G401.6 (cell line): Measurements from ENCODE around the gene COX7B2.

Experiments
- FAIRE-seq: peaks from 2 replicates; lab custom pipeline; 2012; peaks lifted over from hg19 to GRCh38; lab: Jason Lieb, UNC

The COX7B2 gene, protein sequence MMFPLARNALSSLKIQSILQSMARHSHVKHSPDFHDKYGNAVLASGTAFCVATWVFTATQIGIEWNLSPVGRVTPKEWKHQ

DNA sequence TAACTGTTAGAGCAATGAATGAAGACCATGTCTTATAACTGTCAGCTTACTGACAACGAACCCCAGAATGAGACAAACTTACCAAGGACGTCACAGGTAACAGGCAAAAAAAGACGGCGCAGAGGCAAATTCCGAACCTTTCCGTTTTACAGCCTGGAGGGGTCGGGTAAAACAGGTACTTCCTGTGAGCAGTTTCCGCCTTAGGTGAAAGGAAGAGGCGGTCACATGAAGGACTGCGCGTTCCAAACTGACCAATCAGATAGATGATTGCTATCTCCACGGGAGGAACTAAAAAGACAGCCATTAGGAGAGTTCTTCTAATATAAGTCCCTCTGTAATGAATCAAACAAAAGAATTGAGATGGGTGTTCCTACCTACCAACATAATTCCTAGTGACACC lies at the start of gene COX7B2:
COX7B2 (minus strand) TSS at position 168 of the 400 bp plus-strand sequence. CDS start 174,053 bp downstream, outside the sequence.
- FAIRE-seq: no peak

DNA sequence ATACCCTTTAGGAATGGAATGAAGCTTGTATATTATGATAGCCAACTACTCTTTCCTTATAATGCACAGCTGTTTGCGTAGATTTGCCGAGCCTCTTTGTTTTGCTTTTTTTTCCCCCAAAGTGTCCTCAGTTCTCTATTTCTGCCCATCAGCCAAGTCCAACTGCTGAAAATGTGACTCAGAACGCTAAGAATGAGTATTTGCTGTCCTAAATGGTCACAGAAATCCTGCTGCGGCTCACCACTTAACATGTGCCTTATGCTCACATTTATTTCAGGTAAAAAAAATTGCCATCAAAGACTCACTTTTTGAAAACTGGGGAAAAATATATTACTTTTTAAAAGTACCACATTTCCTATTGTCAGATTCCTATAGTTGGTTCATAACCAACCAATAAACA lies 47.4 kb upstream of the COX7B2 start:
- FAIRE-seq: no peak

DNA sequence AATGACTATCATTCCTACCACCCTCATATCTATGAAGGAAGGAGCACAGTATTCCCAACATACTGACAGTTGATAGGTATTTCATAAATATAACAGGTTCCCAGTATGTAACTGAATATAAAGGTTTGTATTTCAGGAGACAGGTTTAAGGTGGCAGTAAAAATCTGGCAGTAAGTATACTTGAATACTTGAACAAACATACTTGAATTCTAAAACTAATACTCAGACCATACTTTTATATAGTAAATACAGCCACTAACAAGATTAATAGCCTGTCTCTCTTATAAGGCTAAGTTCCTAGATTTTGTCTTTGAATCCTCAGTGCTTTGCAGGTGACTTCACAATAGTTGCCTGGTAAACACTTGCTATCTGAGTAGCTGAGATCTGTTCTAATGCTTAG lies 46.6 kb upstream of the COX7B2 start:
- no peak for FAIRE-seq

DNA sequence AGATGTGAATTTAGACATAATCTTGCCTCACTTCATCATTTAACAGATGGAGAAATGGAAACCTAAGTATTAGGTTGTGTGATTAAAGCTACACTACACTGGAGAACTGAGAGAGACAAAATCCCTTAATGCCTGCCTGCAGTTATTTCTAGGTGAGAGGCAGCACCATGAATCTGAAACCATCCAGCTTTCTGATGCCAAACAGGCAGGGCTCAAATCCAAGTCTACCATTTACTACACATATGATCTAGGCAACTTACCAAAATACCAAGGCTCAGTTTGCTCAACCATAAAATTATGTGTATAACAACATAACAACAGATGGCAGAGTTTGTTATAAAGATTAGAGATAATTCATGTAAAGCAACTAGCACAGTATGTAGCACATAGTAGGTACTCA lies 45.6 kb upstream of the COX7B2 start:
- no peak for FAIRE-seq

DNA sequence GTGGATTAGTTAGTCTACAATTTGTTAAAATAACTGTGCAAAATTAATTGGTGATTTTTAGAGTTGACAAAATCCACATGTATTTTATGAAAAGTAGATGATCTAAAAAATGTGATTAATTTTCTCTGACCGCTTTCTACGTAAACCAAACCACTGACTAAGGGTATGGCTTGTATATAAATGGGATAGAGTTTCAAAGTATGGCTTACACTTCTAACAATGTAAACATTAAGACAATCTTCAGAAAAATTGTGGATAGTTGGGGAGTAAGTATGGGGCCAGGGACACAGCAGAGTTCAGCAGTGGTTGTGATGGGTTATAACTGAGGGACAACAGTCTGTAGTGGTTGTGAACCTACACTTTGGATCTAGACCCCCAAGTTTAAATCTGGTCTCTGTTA lies 44.5 kb upstream of the COX7B2 start:
- no peak for FAIRE-seq

DNA sequence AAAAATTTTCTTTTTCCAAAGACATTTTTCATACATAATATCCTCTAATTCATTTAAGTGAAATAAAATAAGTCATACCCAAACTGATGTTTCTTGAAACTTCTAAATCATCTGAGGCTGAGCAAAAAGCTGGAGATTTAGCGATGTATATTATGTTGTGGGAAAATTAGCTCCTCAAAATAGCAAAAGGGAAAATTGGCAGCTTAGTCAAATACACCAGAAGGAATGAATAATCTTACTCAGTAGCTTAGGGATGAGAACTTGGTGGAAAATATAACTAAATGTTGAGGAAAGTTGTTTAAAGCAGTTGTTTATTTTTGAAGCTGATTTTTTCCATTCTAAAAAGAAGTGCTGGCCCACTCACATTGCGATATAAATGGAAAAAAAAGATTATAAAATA lies 43.4 kb upstream of the COX7B2 start:
- FAIRE-seq: no peak

DNA sequence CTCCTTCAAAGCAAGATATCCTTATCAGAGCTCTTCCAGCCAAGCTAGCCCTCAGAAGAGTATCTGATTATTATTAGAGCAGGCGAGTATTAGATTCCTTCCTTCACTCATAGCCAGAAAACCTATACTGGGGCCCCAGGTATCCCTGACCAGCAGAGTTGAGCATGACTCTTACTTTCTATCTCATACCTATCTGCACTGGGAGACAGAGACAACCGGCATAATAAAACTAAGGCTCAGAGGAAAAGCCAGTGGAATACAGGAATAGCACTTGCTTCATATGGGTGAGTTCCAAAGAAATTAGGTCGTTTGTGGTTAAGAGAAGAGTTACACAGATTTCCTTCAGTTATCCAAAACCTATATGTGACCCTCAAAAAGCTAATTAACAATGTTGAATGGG lies 41.8 kb upstream of the COX7B2 start:
- FAIRE-seq: no peak

DNA sequence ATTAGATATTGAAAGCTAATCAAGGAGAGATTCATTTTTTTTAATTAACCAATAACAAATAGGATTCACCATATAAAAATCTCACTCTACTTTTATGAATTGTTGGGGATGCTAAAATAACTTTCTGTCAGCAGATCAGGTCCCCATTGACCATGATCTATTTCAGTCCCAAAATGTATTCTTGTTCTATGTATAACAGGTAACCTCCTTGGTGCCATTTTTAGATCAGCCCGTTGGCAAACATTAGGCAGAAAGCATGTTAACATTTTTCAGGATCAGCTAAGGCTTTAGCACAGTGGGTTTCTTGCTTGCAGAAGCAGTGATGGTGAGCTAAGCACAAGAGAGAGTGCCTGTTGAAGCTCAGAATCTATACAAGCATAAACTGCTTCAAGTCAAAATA lies 40.8 kb upstream of the COX7B2 start:
- no peak for FAIRE-seq

DNA sequence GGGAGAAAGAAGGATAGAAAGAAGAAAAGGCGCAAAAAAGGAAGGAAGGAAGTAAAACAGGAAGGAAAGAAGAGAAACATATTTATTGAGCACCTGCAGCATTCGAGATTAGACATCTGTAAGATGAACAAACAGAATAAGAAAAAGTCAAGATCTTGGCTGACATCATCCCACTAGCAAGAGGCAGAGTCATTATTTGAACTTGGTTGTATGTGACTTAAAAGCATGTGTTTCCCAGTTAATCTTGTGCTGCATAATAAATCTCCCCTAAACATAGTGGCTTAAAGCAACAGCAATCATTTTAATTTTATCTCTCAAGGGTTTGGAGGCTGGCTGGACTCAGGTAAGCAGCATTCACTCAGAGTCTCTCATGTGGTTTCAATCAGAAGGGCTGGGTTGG lies 38.5 kb upstream of the COX7B2 start:
- no peak for FAIRE-seq

DNA sequence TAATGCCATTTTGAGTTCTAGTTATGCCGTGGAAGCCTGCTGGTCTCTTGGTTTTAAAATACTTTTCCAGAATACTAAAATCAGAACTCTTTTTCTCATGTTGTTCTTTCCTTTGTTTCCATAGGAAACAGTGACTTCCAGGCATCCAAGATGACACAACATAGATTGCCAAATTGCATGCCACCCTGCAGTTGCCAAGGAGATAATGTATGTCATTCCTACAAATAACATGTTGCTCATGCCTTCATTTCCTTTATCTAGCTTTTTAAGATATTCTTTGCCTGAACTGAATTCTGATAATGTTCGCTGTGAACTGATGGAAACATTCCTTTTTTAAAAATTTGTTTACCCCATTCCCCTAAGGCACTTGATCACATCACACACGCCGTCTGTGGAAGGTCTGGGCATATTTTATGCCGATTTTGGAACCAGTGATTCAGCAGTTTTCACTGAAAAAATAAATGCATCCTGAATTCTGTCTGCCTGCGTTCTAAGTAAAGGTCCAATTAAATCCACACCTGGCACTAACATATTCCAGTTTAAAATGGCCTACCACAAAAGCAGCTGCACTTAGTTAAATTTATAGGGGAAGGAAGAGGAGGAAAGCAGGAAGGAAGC lies 38.0 kb upstream of the COX7B2 start:
- FAIRE-seq: no peak

DNA sequence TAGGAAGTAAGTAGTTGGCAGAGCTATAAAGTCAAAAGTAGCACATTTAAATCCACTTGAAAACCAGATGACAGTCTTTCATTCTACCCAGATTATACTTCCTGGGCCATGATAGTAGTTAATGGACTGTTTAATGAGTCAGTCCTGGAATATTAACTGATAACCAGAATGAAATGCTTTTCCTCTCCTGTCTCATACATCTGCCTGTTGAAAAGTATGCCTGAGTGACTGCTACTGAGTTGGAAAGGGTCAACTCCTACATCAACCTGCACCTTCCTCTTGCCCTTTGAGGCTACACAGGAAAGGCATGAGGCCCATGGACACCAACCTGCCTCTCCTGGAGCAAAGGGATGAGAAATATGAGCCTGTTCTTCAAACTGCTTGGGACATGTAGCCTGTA lies 36.0 kb upstream of the COX7B2 start:
- no peak for FAIRE-seq

DNA sequence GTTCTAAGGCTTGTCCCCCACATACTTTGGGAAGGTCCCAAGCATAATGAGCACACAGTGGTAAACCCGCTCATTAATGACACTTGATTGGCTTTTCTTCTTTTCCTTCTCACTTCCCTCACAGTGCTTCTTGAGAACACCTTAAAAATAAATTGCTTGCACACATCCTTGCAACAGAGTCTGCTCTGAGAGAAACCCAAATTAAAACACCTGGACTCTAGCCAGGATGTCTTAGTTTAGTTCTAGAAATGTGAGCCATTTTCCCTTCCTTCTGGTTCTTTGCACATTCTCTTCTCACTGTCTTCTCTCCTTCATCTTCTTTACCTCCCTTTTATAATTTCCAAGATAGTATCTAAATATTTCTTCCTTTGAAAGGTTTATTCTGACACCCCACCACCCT lies 35.3 kb upstream of the COX7B2 start:
- no peak for FAIRE-seq

DNA sequence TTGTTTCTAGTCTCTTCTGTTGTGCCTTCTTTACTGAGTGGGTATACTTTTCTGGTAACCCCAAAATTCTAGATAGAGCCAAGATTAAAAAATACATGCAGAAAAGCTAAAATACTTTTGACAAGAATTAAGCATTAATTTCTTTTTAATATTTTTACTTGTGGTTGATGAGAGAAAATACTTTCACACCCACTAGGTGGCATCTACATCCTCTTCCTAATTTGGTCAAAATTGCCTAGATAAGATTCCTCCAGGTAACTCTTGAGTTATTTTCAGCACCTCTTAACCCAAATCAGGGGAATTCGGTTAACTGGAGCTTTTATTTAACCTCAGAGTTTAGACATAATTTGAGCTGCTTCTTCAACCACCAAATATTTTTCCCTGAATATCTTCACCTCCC lies 28.4 kb upstream of the COX7B2 start:
- FAIRE-seq: no peak

DNA sequence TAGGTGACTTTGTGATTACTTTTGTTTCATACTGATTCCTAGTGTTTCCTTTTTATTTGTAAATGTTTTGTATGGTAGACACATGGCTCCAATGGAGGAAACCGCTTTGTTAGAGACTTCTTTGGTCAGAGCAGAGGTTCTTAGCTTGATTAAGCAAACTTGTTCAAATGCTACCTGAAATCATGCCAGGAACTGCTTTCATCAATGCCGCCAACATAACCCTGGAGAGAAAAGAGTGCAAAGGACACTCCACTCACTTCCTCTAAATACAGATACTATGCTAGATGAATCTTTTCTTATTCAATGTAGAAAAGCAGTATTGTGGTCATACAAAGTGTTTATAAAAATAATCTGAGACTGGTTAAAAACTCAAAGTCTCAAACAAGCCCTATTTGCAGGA lies 25.7 kb upstream of the COX7B2 start:
- FAIRE-seq: no peak

DNA sequence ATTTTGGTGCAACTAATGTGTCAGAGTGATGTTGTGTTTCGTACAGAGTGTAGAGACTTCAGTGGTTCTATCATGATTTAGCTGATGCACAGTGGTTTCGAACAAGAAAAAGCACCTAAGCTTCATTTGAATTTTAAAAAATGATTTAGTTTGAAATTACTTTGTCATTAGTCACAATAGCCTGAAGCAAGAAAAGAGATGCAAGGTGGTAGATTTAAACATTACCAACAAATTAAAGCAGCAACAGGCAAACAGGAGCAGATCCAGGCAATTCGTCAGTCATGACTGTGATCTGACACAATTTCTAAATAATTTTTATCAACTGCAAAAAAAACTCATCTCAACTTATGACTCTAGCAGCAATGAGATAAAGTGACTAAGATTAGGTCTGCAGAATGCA lies 24.6 kb upstream of the COX7B2 start:
- FAIRE-seq: no peak

DNA sequence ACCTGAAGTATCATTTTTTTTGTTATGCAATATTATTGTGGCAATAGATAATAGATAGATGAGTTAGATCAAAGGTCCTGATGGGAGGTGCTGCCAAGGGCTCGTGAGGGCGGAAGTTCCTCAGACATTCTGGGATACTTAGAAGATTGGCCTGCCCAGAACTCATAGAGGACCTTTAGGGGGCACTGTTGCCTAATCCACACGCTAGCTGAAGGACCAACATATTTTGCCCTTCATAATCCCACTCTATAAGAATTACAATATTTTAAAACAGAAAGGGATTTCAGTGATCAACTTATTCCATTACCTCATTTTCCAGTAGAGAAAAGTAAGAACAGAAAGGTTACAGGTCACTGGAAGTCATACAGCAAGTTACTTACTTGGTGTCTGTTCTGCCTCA lies 22.9 kb upstream of the COX7B2 start:
- no peak for FAIRE-seq

DNA sequence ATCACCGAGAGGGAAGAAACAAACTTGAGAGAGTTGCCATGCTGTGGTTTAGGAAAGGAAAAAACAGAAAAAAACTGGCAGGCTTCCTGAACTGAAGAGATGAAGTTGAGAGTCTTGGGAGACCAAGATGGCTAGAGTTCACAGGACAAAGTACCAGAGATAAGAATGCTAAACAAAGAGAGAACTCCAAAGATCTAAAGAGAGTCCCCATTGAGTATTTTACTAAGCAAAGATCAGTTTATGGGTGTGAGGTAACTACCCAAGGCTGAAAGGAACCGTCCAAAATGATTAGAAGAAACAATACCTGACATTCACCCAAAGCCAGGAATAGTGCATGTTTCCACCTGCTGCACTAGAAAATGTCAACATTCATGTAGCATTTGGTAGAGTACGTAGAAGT lies 21.8 kb upstream of the COX7B2 start:
- no peak for FAIRE-seq

DNA sequence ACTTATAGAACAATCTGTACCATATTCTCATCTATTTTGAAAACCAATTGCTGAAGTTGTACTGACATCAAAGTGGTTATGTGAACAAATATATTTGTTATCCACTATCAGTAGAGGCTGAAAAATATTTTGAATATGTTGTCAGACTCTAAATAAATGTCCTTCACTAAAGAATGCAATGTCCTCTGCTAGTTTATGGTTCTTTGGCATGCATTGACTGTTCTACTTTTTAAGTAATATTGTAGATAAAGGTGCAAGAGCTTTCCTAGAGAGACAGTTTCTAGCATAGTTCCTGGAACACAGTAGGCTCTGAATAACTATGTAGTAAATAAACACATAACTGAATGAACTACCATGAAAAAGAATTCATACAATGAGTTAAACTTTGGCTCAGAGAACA lies 18.2 kb upstream of the COX7B2 start:
- no peak for FAIRE-seq

DNA sequence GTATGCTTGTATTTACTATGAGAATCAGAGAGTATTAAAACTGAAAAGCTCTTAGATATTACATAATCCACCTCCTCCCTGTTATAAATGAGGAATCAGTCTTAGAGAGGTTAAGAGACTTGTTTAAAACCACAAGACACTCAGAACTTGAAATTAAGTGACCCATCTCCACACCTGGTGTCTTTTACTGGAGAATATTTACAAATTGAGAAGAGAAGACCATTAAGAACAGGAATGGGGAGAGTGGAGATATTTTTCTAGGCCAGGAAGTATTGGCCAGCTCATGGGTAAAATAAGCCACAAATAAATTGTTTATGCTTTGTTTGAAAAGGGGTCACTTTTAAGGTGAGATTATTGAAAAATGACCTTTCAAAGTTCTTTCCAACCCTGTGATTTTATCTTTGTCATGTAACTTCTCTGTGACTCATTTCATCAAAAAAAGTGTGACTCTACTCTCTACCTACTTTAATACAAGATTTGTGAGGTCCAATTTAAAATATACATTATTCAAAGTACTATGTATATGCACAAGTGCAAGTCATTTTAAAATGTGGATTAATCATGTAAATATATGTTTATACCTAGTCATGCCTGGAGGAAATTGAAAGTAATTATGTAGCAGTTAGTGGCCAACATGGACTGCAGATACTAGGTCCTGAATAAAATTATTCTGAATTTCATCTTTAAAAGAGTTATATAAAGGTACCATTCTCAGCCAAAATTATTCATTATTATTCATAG lies 15.9 kb upstream of the COX7B2 start:
- FAIRE-seq: no peak

DNA sequence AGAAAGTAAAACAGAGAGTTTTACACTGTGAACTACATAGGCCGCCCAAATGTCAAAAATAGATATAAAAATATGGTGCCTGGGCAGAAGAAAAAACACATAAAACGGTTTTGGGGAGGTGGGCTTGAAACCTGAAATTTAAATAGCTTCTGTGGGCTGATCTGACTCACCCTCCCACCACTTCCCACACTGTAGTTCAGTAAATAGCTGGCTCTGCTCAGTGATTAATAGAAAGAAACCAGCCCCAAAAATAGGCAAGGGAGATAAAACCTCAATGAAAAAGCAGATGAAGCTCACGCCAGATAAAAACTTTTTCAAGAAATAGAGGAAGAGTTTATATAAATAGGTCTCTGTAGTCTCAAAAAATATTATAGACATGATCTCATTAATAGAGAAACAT lies 13.2 kb upstream of the COX7B2 start:
- FAIRE-seq: no peak

DNA sequence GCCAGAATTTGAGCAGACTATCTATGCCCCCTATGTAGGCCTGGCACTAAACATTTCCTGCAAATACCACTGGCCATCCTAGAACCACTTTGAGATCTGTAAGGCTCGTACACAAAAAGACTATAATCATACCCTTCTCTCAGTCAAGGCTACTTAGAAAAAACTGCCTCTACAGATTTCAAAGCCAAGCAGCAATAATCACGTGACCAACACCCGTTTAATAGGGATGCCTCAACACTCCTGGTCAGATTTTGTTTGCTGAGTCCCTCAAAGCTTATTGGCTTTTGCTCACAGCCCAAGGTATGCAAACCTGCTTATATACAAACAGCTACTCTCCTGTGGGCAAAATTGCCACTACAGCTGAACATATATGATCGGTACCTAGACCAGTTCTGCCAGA lies 897 bp downstream of the COX7B2 start:
- FAIRE-seq: no peak

DNA sequence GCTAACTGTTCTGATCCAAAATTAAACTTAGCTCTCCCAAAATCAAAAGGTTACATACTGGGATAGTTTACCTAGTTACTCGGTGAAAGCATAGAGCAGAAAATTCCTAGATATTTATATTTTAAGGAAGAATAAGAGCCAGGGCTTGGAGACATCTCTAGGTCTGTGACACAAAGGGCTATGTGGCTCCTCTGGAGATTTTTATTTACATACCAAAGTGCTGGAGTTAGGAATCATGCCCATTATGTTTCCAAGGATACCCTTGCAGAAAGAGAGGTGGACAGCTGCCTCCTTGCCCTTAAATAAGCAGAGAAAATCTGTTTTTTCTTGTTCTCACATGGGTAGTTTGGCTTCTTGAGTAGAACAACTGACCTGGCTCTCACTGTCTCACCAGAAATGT lies 9.0 kb downstream of the COX7B2 start:
- FAIRE-seq: no peak

DNA sequence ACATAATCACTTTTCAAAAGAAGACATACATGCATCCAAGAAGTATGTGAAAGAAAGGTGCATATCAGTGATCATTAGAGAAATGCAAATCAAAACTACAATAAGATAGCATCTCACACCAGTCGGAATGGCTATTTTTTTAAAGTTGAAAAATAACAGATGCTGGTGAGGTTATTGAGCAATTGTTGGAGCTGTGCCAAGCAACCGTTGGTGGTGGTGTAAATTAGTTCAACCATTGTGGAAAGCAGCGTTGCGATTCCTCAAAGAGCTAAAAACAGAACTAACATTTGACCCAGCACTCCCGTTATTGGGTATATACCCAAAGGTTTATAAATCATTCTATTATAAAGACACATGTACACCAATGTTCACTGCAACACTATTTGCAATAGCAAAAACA lies 14.2 kb downstream of the COX7B2 start:
- no peak for FAIRE-seq

DNA sequence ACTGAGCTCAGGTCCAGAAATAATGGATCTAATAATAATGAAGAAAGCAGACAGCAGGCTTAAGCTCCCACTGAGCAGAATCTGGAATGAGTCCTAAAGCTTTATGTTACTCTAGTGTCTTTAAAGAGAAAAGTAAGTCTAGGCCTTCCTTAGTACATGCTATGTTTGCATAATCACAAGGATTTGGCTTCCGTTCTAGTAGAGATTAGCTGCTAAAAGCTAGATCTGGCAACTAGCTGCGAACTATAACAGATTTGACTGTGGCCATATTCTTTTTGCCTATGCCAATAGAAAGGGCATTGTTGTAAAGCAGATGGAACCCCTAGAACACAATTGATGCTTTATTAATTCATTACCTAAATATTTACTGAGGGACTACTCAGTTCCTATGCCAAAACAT lies 19.0 kb downstream of the COX7B2 start:
- FAIRE-seq: no peak
